ENCODE measurements around the gene LHPP. TPM values are rescaled to one million over a fixed set of nuclear protein-coding genes. Genes with fewer than 3 reads are reported as not detected.

Gene LHPP
- polyA plus RNA-seq, 2 of the 4 experiments (the other 2 are of a cell fraction), result 14.4 to 18.6 TPM

- H3K4me1 ChIP-seq, result peaks cover under 1% of the 10 kb centered on the region; the same call in 2 of the 3 replicates
- H3K4me2 ChIP-seq, result no peak overlapping the region
- no peak overlapping the region for H3K4me3 ChIP-seq
- no peak for ATAC-seq
- CTCF ChIA-PET, result interaction anchor here (1.0 to 1.4 kb wide), 2 partner anchors 21 to 120 kb away, joined by 3 to 4 read pairs; no protein-coding TSS in a partner anchor
- TF ChIP-seq HEYL (CRISPR knock-in tag; IDR thresholded peaks at IDR 0.05) (no peak), EP300 (IDR thresholded peaks at IDR 0.05) (no peak), SMC3 (IDR thresholded peaks at IDR 0.05) (no peak), NPAS2 (CRISPR knock-in tag; IDR thresholded peaks at IDR 0.05; ENCODE audit: borderline replicate concordance) (no peak), HES2 (IDR thresholded peaks at IDR 0.05) (no peak), RARB (CRISPR knock-in tag; IDR thresholded peaks at IDR 0.05) (no peak), CBX2 (IDR thresholded peaks at IDR 0.05; ENCODE audit: borderline replicate concordance, low read depth) (no peak), EHF (CRISPR knock-in tag; IDR thresholded peaks at IDR 0.05) (no peak), TFCP2L1 (CRISPR knock-in tag; IDR thresholded peaks at IDR 0.05) (no peak)
- TF ChIP-seq, protein P1, sequence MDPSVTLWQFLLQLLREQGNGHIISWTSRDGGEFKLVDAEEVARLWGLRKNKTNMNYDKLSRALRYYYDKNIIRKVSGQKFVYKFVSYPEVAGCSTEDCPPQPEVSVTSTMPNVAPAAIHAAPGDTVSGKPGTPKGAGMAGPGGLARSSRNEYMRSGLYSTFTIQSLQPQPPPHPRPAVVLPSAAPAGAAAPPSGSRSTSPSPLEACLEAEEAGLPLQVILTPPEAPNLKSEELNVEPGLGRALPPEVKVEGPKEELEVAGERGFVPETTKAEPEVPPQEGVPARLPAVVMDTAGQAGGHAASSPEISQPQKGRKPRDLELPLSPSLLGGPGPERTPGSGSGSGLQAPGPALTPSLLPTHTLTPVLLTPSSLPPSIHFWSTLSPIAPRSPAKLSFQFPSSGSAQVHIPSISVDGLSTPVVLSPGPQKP (IDR thresholded peaks at IDR 0.05; ENCODE audit: low read depth, low read length), result no peak
- TF ChIP-seq, protein P2, sequence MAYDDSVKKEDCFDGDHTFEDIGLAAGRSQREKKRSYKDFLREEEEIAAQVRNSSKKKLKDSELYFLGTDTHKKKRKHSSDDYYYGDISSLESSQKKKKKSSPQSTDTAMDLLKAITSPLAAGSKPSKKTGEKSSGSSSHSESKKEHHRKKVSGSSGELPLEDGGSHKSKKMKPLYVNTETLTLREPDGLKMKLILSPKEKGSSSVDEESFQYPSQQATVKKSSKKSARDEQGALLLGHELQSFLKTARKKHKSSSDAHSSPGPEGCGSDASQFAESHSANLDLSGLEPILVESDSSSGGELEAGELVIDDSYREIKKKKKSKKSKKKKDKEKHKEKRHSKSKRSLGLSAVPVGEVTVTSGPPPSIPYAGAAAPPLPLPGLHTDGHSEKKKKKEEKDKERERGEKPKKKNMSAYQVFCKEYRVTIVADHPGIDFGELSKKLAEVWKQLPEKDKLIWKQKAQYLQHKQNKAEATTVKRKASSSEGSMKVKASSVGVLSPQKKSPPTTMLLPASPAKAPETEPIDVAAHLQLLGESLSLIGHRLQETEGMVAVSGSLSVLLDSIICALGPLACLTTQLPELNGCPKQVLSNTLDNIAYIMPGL (CRISPR knock-in tag; IDR thresholded peaks at IDR 0.05; ENCODE audit: borderline replicate concordance), result no peak
- TF ChIP-seq, protein P3, sequence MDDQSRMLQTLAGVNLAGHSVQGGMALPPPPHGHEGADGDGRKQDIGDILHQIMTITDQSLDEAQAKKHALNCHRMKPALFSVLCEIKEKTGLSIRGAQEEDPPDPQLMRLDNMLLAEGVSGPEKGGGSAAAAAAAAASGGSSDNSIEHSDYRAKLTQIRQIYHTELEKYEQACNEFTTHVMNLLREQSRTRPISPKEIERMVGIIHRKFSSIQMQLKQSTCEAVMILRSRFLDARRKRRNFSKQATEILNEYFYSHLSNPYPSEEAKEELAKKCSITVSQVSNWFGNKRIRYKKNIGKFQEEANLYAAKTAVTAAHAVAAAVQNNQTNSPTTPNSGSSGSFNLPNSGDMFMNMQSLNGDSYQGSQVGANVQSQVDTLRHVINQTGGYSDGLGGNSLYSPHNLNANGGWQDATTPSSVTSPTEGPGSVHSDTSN (IDR thresholded peaks at IDR 0.05), result no peak
- no peak for DNase-seq (ENCODE audit: low read depth in 1 of 2, low spot score in 1 of 2)
- WGBS (ENCODE audit: missing lambda C conversion rate), result 90% methylated on average over 13 of the region's 13 CpGs
- FAIRE-seq, result no peak
- POLR2A ChIA-PET, result no interaction called here
- no peak overlapping the region for H3K27ac ChIP-seq
- no peaks in the 10 kb centered on the region for H3K9me3 ChIP-seq
Observed at GRCh38 chr10:124621637-124622036, 160.0 kb downstream of the LHPP start.

DNA sequence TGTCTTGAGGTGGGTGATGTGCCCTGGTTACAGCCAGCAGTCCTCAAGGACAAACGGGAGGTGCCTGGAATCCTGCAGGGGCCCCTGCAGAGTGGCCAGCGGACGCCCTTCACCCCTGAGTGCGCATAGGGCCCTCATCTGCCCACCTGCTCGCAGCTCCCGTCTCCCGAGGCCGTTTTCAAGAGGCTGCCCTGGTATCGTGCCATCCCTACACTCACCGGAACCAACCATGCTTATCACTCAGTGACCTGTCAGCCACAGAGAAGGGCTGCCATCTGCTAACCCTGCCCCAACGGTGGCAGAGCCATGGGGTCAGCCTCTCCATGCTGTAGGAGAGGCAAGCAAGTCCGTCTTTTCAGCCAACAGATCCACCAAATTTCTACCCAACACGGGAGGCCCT, 160.5 kb downstream of the LHPP start:
- TF ChIP-seq HOXB13 (CRISPR knock-in tag; IDR thresholded peaks at IDR 0.05; ENCODE audit: low read depth), result no peak
- TF ChIP-seq JUNB (IDR thresholded peaks at IDR 0.05), result no peak
- TF ChIP-seq NR3C1 (IDR thresholded peaks at IDR 0.05), result no peak
- no peak for TF ChIP-seq POLR2A (IDR thresholded peaks at IDR 0.05; ENCODE audit: low read length)
- TF ChIP-seq JUN (IDR thresholded peaks at IDR 0.05), result no peak
- no peak for TF ChIP-seq POLR2AphosphoS2 (conservative IDR thresholded peaks at IDR 0.05; ENCODE audit: low read length)
- TF ChIP-seq KDM5A (IDR thresholded peaks at IDR 0.05), result no peak
- TF ChIP-seq ZSCAN20 (CRISPR knock-in tag; IDR thresholded peaks at IDR 0.05), result no peak
- TF ChIP-seq HES2 (IDR thresholded peaks at IDR 0.05), result no peak
- no peak for TF ChIP-seq EP300 (IDR thresholded peaks at IDR 0.05)
- no peak for TF ChIP-seq SREBF2 (IDR thresholded peaks at IDR 0.05)
- no peak for TF ChIP-seq CHD2 (IDR thresholded peaks at IDR 0.05; ENCODE audit: low read length, partially characterized antibody)
- no peak for TF ChIP-seq FOXS1 (CRISPR knock-in tag; IDR thresholded peaks at IDR 0.05)
- TF ChIP-seq MAZ (IDR thresholded peaks at IDR 0.05; ENCODE audit: borderline replicate concordance, low read depth, low read length), result no peak
- TF ChIP-seq CBX2 (IDR thresholded peaks at IDR 0.05; ENCODE audit: borderline replicate concordance, low read depth), result no peak
- no peak for TF ChIP-seq HOXA7 (CRISPR knock-in tag; IDR thresholded peaks at IDR 0.05)
- no peak for DNase-seq (ENCODE audit: low read depth in 1 of 2, low spot score in 1 of 2)
- CTCF ChIA-PET, result interaction anchor here (1.0 to 1.4 kb wide), 2 partner anchors 21 to 120 kb away, joined by 3 to 4 read pairs; no protein-coding TSS in a partner anchor

More for the DNA sequence above, 160.5 kb downstream of the LHPP start:
- FAIRE-seq (no peak), ATAC-seq (no peak)
- 88% methylated on average over 13 of the region's 13 CpGs for WGBS (ENCODE audit: missing lambda C conversion rate)
- Histone ChIP-seq H3K4me1 (peaks cover 6% of the 10 kb centered on the region; the same call in 2 of the 3 replicates), H3K4me3 (no peak overlapping the region), H3K4me2 (no peak overlapping the region), H3K27ac (no peak overlapping the region), H3K9me3 (no peaks in the 10 kb centered on the region)
- POLR2A ChIA-PET, result no interaction called here
